ENCODE results near the gene STX12. TPM values are rescaled to one million over a fixed set of nuclear protein-coding genes. Genes with fewer than 3 reads are reported as not detected.
"Not testable (repeated sequence)": the region's sequence is repeated elsewhere in the genome, so short reads cannot be mapped to it uniquely, and the experiment has no call there.

STX12 gene
- total RNA-seq, 1 donor from 2014 or later, result 72.2 TPM

DNA sequence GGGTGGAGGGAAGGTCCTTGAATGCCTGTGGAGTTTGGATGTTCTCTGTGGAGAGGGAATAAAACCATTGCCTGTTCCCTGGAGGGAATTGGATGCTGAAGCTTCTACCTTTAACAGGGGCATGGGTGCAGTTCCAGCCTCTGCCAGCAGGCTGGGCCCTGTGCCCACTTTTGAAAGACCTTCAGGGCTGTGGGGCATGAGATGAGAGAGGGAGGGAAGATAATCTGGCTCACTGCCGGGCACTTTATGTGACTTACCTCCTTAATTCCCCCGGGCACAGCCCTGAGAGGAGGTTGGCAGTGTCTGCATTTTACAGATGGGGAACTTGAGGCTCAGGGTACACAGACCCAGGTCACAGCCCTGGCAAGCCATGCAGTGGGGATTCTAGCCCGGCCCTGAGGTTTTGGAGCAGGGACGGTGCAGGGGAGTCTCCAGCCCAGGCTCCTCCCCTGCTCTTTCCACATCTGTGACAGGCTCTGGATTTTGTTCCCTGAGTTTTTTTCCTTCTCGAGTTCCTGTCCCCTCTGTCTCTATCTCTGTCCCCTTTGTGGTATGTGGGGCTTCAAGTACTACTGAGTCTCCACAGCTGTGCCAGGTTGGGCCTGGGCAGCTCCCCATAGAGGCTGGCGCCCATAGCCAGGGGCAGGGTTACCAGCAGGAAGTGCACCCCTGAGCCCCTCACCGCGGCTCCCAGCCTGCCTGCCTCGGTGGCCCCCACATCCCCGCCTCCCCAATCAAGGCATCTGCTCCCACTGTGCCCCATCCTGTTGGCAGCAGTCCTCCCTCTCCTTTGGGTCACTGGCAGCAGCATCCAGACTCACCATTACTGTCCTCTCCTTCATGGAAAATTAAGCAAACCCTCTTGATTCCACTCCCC lies 85.3 kb downstream of the STX12 start:
- intact Hi-C loops (cut with DNase I), result no loop called here
- DNase-seq (ENCODE audit: low spot score), result peak; percentile 89
- peak; percentile 90 for ATAC-seq

DNA sequence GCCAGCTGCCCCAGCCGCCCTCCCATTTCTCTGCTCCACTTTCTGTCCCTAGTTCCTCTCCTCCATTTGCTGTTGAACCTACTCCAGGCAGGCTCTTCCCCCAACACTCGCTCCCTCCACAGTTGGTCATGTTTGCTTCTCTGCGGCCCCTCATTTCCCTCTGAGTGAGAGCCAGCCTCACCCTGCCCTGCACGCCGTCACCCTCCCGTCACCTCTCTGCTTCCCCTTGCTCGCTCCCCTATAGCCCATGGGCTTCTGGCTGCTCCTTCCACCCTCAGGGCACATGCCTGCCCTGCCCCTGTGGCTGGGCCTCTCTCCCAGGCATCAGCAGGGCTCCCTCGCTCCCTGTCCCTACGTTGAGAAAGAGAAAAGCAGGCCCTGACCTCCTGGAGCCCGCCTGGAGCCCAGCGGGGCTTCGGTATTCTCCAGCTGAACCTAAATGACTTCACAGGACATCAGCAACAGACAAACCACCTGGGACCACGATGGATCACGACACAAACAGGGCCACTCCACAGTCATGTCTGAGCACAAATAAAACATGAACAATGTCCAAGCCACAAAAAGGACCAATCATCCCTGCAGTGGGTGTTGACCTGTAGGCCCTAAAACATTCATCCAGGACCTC lies 86.0 kb downstream of the STX12 start:
- intact Hi-C loops (cut with DNase I), result no loop called here
- ATAC-seq (no peak), DNase-seq (ENCODE audit: low spot score) (no peak)

- ATAC-seq, result no peak
- intact Hi-C loops (cut with DNase I), result no loop called here
- DNase-seq (ENCODE audit: low spot score), result no peak
Measured at GRCh38 chr1:27861436-27861835, 88.4 kb downstream of the STX12 start.

GRCh38 chr1:27862004-27862403 lies 89.0 kb downstream of the STX12 start:
- ATAC-seq, result no peak
- DNase-seq (ENCODE audit: low spot score), result no peak
- intact Hi-C loops (cut with DNase I), result no loop called here

GRCh38 chr1:27862671-27863537 lies 89.9 kb downstream of the STX12 start:
- no peak for DNase-seq (ENCODE audit: low spot score)
- intact Hi-C loops (cut with DNase I), result no loop called here
- ATAC-seq, result peak; percentile 91

- DNase-seq (ENCODE audit: low spot score), result no peak
- peak; percentile 60 for ATAC-seq
- intact Hi-C loops (cut with DNase I), result no loop called here
Measured at GRCh38 chr1:27863538-27863915, 90.5 kb downstream of the STX12 start.

- DNase-seq (ENCODE audit: low spot score) (no peak), ATAC-seq (peak; percentile 61)
- intact Hi-C loops (cut with DNase I), result no loop called here
Measured at GRCh38 chr1:27864264-27864895, 91.4 kb downstream of the STX12 start.

GRCh38 chr1:27865821-27866220 lies 92.8 kb downstream of the STX12 start:
- intact Hi-C loops (cut with DNase I), result no loop called here
- DNase-seq (ENCODE audit: low spot score), result no peak
- no peak for ATAC-seq

DNA sequence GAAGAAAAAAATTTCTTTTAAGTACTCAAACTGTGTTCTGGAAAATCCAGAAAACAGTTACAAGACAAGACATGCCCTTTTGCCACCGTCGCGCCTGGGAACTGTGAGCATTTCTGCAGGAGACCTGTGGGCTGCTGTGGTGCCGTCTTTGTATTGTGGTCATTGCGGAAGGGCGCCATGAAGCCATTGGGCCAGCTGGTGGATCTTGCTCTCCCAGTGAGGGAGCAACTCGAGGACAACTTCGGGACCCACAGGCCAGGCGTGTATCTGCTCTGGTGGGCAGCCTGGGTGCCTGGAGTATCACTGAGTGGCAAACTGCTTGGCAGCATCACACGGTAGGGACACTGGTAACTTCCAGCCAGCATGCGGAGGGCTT lies 95.5 kb downstream of the STX12 start:
- ATAC-seq (no peak), DNase-seq (ENCODE audit: low spot score) (no peak)
- intact Hi-C loops (cut with DNase I), result no loop called here

DNA sequence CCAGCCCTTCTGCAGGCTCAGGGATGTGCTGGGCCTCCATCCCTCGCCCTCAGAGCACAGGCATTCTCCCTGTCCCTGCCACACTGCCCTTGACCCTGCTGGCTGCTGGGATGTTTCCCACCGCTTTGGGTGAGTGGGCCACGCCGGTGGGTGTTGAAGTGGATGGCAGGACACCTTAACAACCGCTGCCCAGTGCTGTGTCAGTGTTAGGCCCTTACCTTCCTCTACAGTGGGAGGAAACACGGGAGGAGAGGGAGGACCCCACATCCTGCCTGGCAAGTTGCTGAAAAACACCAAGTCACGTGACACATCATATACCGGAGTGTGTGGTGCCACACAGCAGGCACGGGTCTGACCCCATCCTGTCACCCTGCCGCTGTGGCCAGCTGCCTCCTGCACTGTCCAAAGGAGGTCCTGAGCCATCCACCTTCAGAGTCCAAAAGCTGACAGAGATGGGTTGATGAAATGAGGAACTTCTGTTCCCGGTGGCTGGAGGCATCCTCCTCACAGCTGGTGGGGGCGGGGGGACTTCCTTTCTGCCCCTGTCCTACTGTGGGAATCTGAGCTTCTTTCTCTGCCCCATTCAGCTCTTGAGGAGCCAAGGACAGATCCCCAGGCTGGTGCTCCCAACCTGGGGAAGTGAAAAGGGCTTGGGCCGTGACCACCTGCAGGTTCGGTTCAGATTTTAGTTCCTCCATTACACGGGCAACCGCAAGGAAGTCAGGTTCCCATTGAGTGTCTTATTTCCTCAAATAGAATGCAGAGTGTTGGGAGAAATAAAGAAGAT lies 96.1 kb downstream of the STX12 start:
- no peak for DNase-seq (ENCODE audit: low spot score)
- intact Hi-C loops (cut with DNase I), result no loop called here
- peak; percentile 45 for ATAC-seq

DNA sequence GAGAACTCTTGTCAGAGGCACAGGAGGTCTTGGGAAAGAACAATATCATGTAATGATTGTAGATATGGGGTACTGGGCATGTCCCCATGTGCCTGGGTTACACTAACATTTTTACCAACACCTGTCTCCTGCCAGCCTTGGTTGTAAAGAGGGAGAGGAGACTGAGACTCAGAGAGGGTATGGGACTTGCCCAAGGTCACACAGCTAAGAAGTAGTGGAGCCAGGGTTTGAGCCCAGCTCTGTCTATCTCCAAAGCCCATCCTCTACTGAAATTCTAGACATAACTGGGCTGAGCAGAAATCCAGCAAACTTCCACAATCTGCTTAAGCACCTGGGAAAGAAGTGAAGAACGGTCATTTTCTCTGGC lies 96.7 kb downstream of the STX12 start:
- intact Hi-C loops (cut with DNase I), result no loop called here
- DNase-seq (ENCODE audit: low spot score) (no peak), ATAC-seq (no peak)

GRCh38 chr1:27871076-27871475 lies 98.1 kb downstream of the STX12 start:
- DNase-seq (ENCODE audit: low spot score); intact Hi-C loops (cut with DNase I); ATAC-seq: not testable (repeated sequence)

- intact Hi-C loops (cut with DNase I), result no loop called here
- DNase-seq (ENCODE audit: low spot score) (peak; percentile 78), ATAC-seq (peak; percentile 78)
Measured at GRCh38 chr1:27872059-27872801, 99.2 kb downstream of the STX12 start, which contains the start of gene THEMIS2. THEMIS2 (plus strand) TSS chr1:27872544; CDS start chr1:27872572, 28 bp downstream.

DNA sequence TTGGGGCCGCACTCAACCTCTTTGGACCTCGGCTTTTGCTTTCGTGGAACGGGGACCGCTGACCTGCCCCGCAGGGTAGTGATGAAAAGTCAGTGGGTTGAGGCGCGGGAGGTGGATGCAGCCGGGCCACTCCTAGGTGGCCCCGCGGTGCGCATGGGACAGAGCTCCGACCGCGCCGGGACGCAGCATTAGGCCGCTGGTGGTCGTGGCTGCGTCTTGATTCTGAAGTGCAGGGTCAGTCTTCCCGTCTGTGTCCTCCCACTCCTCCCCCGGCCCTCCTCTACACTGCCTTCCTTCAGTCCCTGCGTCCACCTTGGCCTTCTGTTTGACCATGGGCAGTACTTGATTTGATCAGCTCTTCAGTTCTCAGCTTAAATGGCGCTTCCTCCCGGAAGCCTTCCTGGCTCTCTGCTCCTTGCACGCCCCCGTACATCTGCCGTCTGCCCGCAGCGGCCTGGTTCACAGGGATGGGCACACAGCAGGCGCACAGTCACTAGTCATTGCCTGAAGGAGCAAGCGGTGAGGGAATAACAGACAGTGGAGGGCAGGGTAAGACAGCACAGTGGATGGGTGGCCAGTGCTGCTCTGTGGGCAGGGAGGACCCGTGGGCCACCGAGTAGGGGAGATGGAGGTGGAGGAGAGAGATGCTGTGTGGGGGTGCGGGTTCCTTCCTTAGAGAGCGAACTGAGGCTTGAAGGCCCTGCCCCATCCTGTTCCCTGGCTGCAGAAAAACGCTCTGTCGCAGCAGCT lies 100.0 kb downstream of the STX12 start:
- intact Hi-C loops (cut with DNase I), result no loop called here
- DNase-seq (ENCODE audit: low spot score) (no peak), ATAC-seq (peak; percentile 35)

GRCh38 chr1:27873671-27874384 lies 100.8 kb downstream of the STX12 start:
- DNase-seq (ENCODE audit: low spot score), result peak; percentile 57
- ATAC-seq, result peak; percentile 10
- intact Hi-C loops (cut with DNase I), result no loop called here

All from sciatic nerve (tissue), 2 donors.